NCI-H2107 (cell line): ENCODE data around the gene FAM83E.
"Not testable (repeated sequence)": the region's sequence is repeated elsewhere in the genome, so short reads cannot be mapped to it uniquely, and the experiment has no call there.

Source experiments
- DNase-seq: peaks from one replicate; lab custom pipeline; 2025; lab: John Stamatoyannopoulos, UW

The FAM83E gene

GRCh38 chr19:48614436-48615230, at the start of gene FAM83E:
TSS of gene FAM83E (minus strand) at chr19:48615076. CDS start at chr19:48613372, 1,704 bp downstream.
- peak; percentile 38 for DNase-seq

GRCh38 chr19:48664476-48664875, 49.6 kb upstream of the FAM83E start:
- no peak for DNase-seq

- no peak for DNase-seq
Measured at GRCh38 chr19:48663667-48664066, 48.8 kb upstream of the FAM83E start.

- no peak for DNase-seq
Measured at GRCh38 chr19:48661711-48662090, 46.8 kb upstream of the FAM83E start.

GRCh38 chr19:48660852-48661710, 46.2 kb upstream of the FAM83E start:
- DNase-seq = no peak

- no peak for DNase-seq
Measured at GRCh38 chr19:48659768-48660167, 44.9 kb upstream of the FAM83E start.

GRCh38 chr19:48658483-48658882, 43.6 kb upstream of the FAM83E start:
- DNase-seq = no peak

- DNase-seq = not testable (repeated sequence)
Measured at GRCh38 chr19:48657828-48658227, 43.0 kb upstream of the FAM83E start.

GRCh38 chr19:48656840-48657474, 42.1 kb upstream of the FAM83E start:
- DNase-seq = no peak

GRCh38 chr19:48654299-48655059, 39.6 kb upstream of the FAM83E start:
- no peak for DNase-seq

GRCh38 chr19:48651683-48652048, 36.8 kb upstream of the FAM83E start:
- DNase-seq = no peak

GRCh38 chr19:48650974-48651682, 36.3 kb upstream of the FAM83E start:
- DNase-seq = no peak

- DNase-seq = no peak
Measured at GRCh38 chr19:48648134-48648533, 33.3 kb upstream of the FAM83E start.

GRCh38 chr19:48646722-48647216, 31.9 kb upstream of the FAM83E start:
- no peak for DNase-seq

GRCh38 chr19:48646001-48646721, 31.3 kb upstream of the FAM83E start, which contains the start of gene CA11:
TSS of gene CA11 (minus strand) at chr19:48646187. CDS start at chr19:48645632, 555 bp downstream.
- peak; percentile 80 for DNase-seq

- DNase-seq = no peak
Measured at GRCh38 chr19:48645620-48646000, 30.7 kb upstream of the FAM83E start.

GRCh38 chr19:48644839-48645619, 30.2 kb upstream of the FAM83E start:
- DNase-seq = peak; percentile 43

- no peak for DNase-seq
Measured at GRCh38 chr19:48644355-48644754, 29.5 kb upstream of the FAM83E start.

- DNase-seq = no peak
Measured at GRCh38 chr19:48642862-48643261, 28.0 kb upstream of the FAM83E start.
